Neuronal stem cell (in vitro differentiated cells): Measurements from ENCODE around the gene PLXNA4.

ENCODE experiments used
- DNase-seq: peaks from one replicate; pipeline ENCODE4 v3.0.0-alpha.2; 2013; ENCODE audit warnings: low spot score
- H2AFZ ChIP-seq: one replicate; pipeline ENCODE4 v1.6.1; 2013; ENCODE audit warnings: mild to moderate bottlenecking, low read length, inconsistent platforms
- H2AK5ac ChIP-seq: 2 replicates; pipeline ENCODE4 v1.6.1; 2013; ENCODE audit warnings: low read depth, mild to moderate bottlenecking, inconsistent platforms, low read length, moderate library complexity, mixed read lengths
- H2BK120ac ChIP-seq: 2 replicates; pipeline ENCODE4 v1.6.1; 2013; ENCODE audit warnings: low read depth, mild to moderate bottlenecking, inconsistent platforms, low read length, moderate library complexity, mixed read lengths
- H2BK12ac ChIP-seq: one replicate; pipeline ENCODE4 v1.6.1; 2013; ENCODE audit warnings: low read length, inconsistent platforms
- H2BK15ac ChIP-seq: 2 replicates; pipeline ENCODE4 v1.6.1; 2013; ENCODE audit warnings: mild to moderate bottlenecking, low read length, inconsistent platforms, mixed read lengths
- H2BK5ac ChIP-seq: one replicate; pipeline ENCODE4 v1.6.1; 2013; ENCODE audit warnings: inconsistent platforms, mild to moderate bottlenecking, low read length, moderate library complexity
- H3K14ac ChIP-seq: one replicate; pipeline ENCODE4 v1.6.1; 2013; ENCODE audit warnings: low read length, inconsistent platforms
- H3K18ac ChIP-seq: 2 replicates; pipeline ENCODE4 v1.6.1; 2013; ENCODE audit warnings: low read length, inconsistent platforms
- H3K23ac ChIP-seq: 2 replicates; pipeline ENCODE4 v1.6.1; 2013; ENCODE audit warnings: low read depth, mild to moderate bottlenecking, mixed read lengths, low read length, inconsistent platforms; ENCODE audit not compliant: poor library complexity
- H3K27ac ChIP-seq: replicated peaks from 3 replicates; pipeline ENCODE4 v1.5.1; 2013; ENCODE audit warnings: low read length, inconsistent platforms
- H3K27me3 ChIP-seq, 3 experiments: 2 replicates each; pipeline ENCODE4 v1.6.1; 2013; ENCODE audit warnings: low read length in 3 of 3, mild to moderate bottlenecking in 2 of 3, inconsistent platforms in 1 of 3, low read depth in 1 of 3, mixed read lengths in 1 of 3, moderate library complexity in 1 of 3; ENCODE audit not compliant: control insufficient read depth in 3 of 3, insufficient read depth in 3 of 3
- H3K36me3 ChIP-seq, 2 donors: replicated peaks in 1 of 2; 2 replicates each; pipeline ENCODE4 v1.6.1; 2013; ENCODE audit warnings: low read length in 2 of 2; ENCODE audit not compliant: control insufficient read depth in 2 of 2, insufficient read depth in 2 of 2
- H3K4ac ChIP-seq: 2 replicates; pipeline ENCODE4 v1.6.1; 2013; ENCODE audit warnings: inconsistent platforms, mild to moderate bottlenecking, low read length, moderate library complexity
- H3K4me1 ChIP-seq, 2 donors: 1 replicate in 1 of 2; 2 replicates in 1 of 2; pipeline ENCODE4 v1.6.1; 2013; ENCODE audit warnings: low read length in 2 of 2, low read depth in 1 of 2; ENCODE audit not compliant: control insufficient read depth in 2 of 2, insufficient read depth in 1 of 2
- H3K4me2 ChIP-seq: one replicate; pipeline ENCODE4 v1.6.1; 2013; ENCODE audit warnings: mild to moderate bottlenecking, low read length, inconsistent platforms; ENCODE audit not compliant: insufficient read depth, poor library complexity, severe bottlenecking
- H3K4me3 ChIP-seq, 2 donors: 2 replicates each; pipeline ENCODE4 v1.5.1; 2013; ENCODE audit warnings: low read length in 2 of 2, mild to moderate bottlenecking in 2 of 2, inconsistent platforms in 1 of 2, moderate library complexity in 1 of 2
- H3K79me1 ChIP-seq: one replicate; pipeline ENCODE4 v1.6.1; 2013; ENCODE audit warnings: low read depth, mild to moderate bottlenecking, inconsistent platforms, low read length, moderate library complexity
- H3K9ac ChIP-seq: one replicate; pipeline ENCODE4 v1.6.1; 2013; ENCODE audit warnings: mild to moderate bottlenecking, low read depth, low read length, inconsistent platforms; ENCODE audit not compliant: poor library complexity
- H3K9me3 ChIP-seq, 2 donors: replicated peaks in 1 of 2; 2 replicates each; pipeline versions ENCODE3 to v1.6.1; 2013; ENCODE audit warnings: low read length in 2 of 2, mild to moderate bottlenecking in 2 of 2, inconsistent platforms in 1 of 2, low read depth in 1 of 2, mixed read lengths in 1 of 2, moderate library complexity in 1 of 2; ENCODE audit not compliant: control insufficient read depth in 2 of 2, insufficient read depth in 1 of 2
- H4K8ac ChIP-seq: one replicate; pipeline ENCODE4 v1.6.1; 2013; ENCODE audit warnings: low read depth, mild to moderate bottlenecking, inconsistent platforms, low read length, moderate library complexity
- H4K91ac ChIP-seq: one replicate; pipeline ENCODE4 v1.6.1; 2013; ENCODE audit warnings: low read length, low read depth, mild to moderate bottlenecking, inconsistent platforms; ENCODE audit not compliant: poor library complexity
- WGBS, 2 donors: extraction: QIAGEN DNeasy Blood & Tissue Kit; methylation state at CpG; one replicate each; pipeline ENCODE4 v1.1.7; 2013; ENCODE audit warnings: missing lambda C conversion rate in 2 of 2, mixed read lengths in 1 of 2; ENCODE audit not compliant: insufficient read length in 2 of 2, insufficient replicate concordance in 1 of 2; ENCODE audit errors: extremely low coverage in 2 of 2; 5-methylcytosine and 5-hydroxymethylcytosine counted together

PLXNA4 gene

DNA sequence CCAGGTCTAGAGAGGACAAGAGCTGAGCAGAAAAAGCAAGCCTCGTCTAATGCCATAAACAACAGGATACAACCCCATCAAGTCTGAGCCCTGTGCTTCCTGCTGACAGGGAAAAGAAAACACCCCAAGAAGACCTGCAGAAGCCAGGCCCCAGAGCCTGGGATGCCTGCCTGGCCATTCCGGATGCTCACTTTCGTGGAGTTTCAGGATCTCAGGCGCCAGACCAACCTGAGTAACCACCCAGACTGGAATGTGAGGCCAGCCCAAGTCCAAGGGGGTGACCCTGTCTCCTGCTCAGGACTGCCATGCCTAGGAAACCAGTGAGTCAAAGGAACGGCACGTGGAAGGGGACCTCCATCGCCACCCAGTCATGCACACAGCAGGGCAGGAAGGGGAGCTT is 74.3 kb downstream of the PLXNA4 start:
- no peak overlapping the region for H3K4ac ChIP-seq
- no peak overlapping the region for H4K91ac ChIP-seq
- peaks cover 0 to 3% (median 0%) of the 10 kb centered on the region in 3 experiments for H3K27me3 ChIP-seq
- H2BK12ac ChIP-seq = no peak overlapping the region
- peaks cover 0 to 2% of the 10 kb centered on the region in 2 donors for H3K4me1 ChIP-seq
- no peak overlapping the region for H4K8ac ChIP-seq
- no peak overlapping the region for H2AK5ac ChIP-seq
- H2AFZ ChIP-seq = no peak overlapping the region
- no peak overlapping the region for H3K4me2 ChIP-seq
- no peak overlapping the region for H2BK120ac ChIP-seq
- no peak overlapping the region for H2BK15ac ChIP-seq
- H3K4me3 ChIP-seq = peak overlapping the region in 1 of 2 donors; percentile 58
- no peak overlapping the region for H3K9ac ChIP-seq
- DNase-seq = no peak
- H3K79me1 ChIP-seq = no peaks in the 10 kb centered on the region
- no peak overlapping the region for H3K18ac ChIP-seq
- no peak overlapping the region for H2BK5ac ChIP-seq
- no peaks in the 10 kb centered on the region for H3K9me3 ChIP-seq
- H3K14ac ChIP-seq = no peak overlapping the region
- no CpG with 5 or more reads among the region's 7 CpGs for WGBS, 2 donors
- no peak overlapping the region for H3K27ac ChIP-seq
- no peaks in the 10 kb centered on the region for H3K36me3 ChIP-seq
- H3K23ac ChIP-seq = no peak overlapping the region

- no peak for DNase-seq
- Histone ChIP-seq H3K79me1 (no peaks in the 10 kb centered on the region), H3K23ac (no peak overlapping the region), H3K27ac (no peak overlapping the region), H3K9me3 (no peaks in the 10 kb centered on the region), H4K91ac (no peak overlapping the region), H3K36me3 (no peaks in the 10 kb centered on the region), H2AK5ac (no peak overlapping the region), H3K9ac (no peak overlapping the region), H3K4me3 (no peak overlapping the region), H4K8ac (no peak overlapping the region), H2BK12ac (no peak overlapping the region), H3K4ac (no peak overlapping the region), H3K4me1 (peaks cover 0 to 2% of the 10 kb centered on the region in 2 donors), H3K4me2 (no peak overlapping the region), H3K14ac (no peak overlapping the region), H2BK120ac (no peak overlapping the region), H3K18ac (no peak overlapping the region), H2AFZ (no peak overlapping the region), H2BK15ac (no peak overlapping the region), H3K27me3 (peaks cover 0 to 3% (median 0%) of the 10 kb centered on the region in 3 experiments), H2BK5ac (no peak overlapping the region)
- no CpG with 5 or more reads among the region's 10 CpGs for WGBS, 2 donors
Observed at GRCh38 chr7:132500727-132501440, 75.4 kb downstream of the PLXNA4 start.

- Histone ChIP-seq H2BK12ac (no peak overlapping the region), H3K4me1 (peaks cover 0 to 7% of the 10 kb centered on the region in 2 donors), H4K8ac (no peak overlapping the region), H4K91ac (no peak overlapping the region), H2BK5ac (no peak overlapping the region), H3K27ac (no peak overlapping the region), H3K14ac (no peak overlapping the region), H3K18ac (no peak overlapping the region), H3K4me3 (no peak overlapping the region), H2BK15ac (no peak overlapping the region), H3K9ac (no peak overlapping the region), H3K4me2 (no peak overlapping the region), H3K4ac (no peak overlapping the region), H2BK120ac (no peak overlapping the region), H3K9me3 (no peaks in the 10 kb centered on the region), H2AFZ (no peak overlapping the region), H3K27me3 (peaks cover 0 to 3% (median 0%) of the 10 kb centered on the region in 3 experiments), H3K23ac (no peak overlapping the region), H3K36me3 (no peaks in the 10 kb centered on the region), H2AK5ac (no peak overlapping the region), H3K79me1 (no peaks in the 10 kb centered on the region)
- DNase-seq = no peak
- WGBS, 2 donors = no CpG with 5 or more reads among the region's 5 CpGs
Observed at GRCh38 chr7:132499487-132499886, 76.8 kb downstream of the PLXNA4 start.

GRCh38 chr7:132499065-132499464 is 77.2 kb downstream of the PLXNA4 start:
- Histone ChIP-seq H4K8ac (no peak overlapping the region), H3K27me3 (peaks cover 0 to 3% (median 0%) of the 10 kb centered on the region in 3 experiments), H2BK5ac (no peak overlapping the region), H3K36me3 (no peaks in the 10 kb centered on the region), H3K27ac (no peak overlapping the region), H3K4me1 (peaks cover 0 to 7% of the 10 kb centered on the region in 2 donors), H3K4me2 (no peak overlapping the region), H2BK120ac (no peak overlapping the region), H2BK12ac (no peak overlapping the region), H3K4me3 (no peak overlapping the region), H3K9me3 (no peaks in the 10 kb centered on the region), H3K14ac (no peak overlapping the region), H3K9ac (no peak overlapping the region), H3K79me1 (no peaks in the 10 kb centered on the region), H3K4ac (no peak overlapping the region), H3K18ac (no peak overlapping the region), H2BK15ac (no peak overlapping the region), H2AFZ (no peak overlapping the region), H2AK5ac (no peak overlapping the region), H3K23ac (no peak overlapping the region), H4K91ac (no peak overlapping the region)
- DNase-seq = no peak
- WGBS, 2 donors = no CpG with 5 or more reads among the region's 3 CpGs
